Measurements from ENCODE around the gene PCDHA1.

DNA sequence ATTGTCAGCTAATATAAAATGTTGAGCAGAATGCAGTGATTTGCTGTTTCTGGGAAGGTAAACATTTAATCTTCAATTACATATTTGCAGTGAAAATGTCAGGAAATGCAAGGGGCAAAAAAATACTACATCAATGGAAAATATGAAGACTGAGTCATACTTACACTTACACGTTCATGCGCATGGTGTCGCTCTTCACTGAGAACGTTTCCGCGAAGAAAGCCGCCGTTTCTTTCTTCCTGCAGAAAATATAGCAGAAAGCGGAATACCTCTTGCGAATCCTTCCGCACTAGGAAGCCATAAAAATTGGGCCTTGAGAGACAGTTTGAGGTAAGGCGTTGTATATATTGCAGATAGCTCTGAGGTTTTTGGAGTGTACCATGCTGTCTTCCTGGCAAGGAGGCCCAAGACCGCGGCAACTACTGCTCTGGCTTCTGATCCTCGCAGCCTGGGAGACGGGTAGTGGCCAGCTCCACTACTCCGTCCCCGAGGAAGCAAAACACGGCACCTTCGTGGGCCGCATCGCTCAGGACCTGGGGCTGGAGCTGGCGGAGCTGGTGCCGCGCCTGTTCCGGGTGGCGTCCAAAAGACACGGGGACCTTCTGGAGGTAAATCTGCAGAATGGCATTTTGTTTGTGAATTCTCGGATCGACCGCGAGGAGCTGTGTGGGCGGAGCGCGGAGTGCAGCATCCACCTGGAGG lies 96.1 kb downstream of the PCDHA1 start, which contains the start of gene PCDHA13:
- TF ChIP-seq CTCF (IDR thresholded peaks at IDR 0.05), result no peak
- no peak for TF ChIP-seq POLR2A (IDR thresholded peaks at IDR 0.05)

All from lower leg skin (tissue), 3 donors.